Esophagus squamous epithelium (tissue), 4 donors: ENCODE data around the gene TPRKB.

ENCODE experiments used
- CTCF ChIP-seq, 6 experiments: fragments of 450-650 bp in 4 of 6; fragments of 200-600 bp in 2 of 6; sonication (generic) in 2 of 6; IDR thresholded peaks; one replicate each; pipeline ENCODE4 v1.5.1; 2016 to 2019; ENCODE audit warnings: antibody characterized with exemption in 6 of 6, mild to moderate bottlenecking in 4 of 6, moderate library complexity in 4 of 6
- POLR2A ChIP-seq, 4 donors: fragments of 450-650 bp; IDR thresholded peaks; one replicate each; pipeline ENCODE4 v1.6.1; 2017; ENCODE audit warnings: antibody characterized with exemption in 4 of 4, mild to moderate bottlenecking in 4 of 4, moderate library complexity in 3 of 4

DNA sequence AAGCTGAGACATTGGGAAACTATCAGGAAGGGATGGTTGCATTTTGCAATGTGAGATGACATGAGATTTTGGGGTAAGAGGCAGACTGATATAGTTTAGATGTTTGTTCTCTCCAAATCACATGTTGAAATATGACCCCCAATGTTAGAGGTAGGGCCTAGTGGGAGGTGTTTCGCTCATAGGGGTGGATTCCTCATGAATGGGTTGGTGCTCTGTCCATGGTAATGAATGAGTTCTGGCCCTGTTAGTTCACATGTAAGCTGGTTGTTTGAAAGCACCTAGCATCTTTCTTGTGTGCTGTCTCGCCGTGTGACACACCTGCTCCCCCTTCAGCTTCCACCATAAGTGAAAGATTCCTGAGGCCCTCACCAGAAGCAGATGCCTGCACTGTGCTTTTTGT lies 37.7 kb downstream of the TPRKB start:
- TF ChIP-seq CTCF (IDR thresholded peaks at IDR 0.05) = no peak
- TF ChIP-seq POLR2A (IDR thresholded peaks at IDR 0.05) = no peak
